Trophoblast cell (in vitro differentiated cells and primary cell): ENCODE data around the gene N4BP2. TPM values are rescaled to one million over a fixed set of nuclear protein-coding genes. Genes with fewer than 3 reads are reported as not detected.
"Not testable (repeated sequence)": the region's sequence is repeated elsewhere in the genome, so short reads cannot be mapped to it uniquely, and the experiment has no call there.

ENCODE experiments used
- DNase-seq, 2 donors: peaks; one replicate each; pipeline ENCODE4 v3.0.0-alpha.2; 2016
- H2AFZ ChIP-seq: 2 replicates; pipeline ENCODE4 v1.6.1; 2013; ENCODE audit warnings: low read length, moderate library complexity, mild to moderate bottlenecking; ENCODE audit not compliant: insufficient read depth, poor library complexity
- H2AK5ac ChIP-seq: 2 replicates; pipeline ENCODE4 v1.6.1; 2013; ENCODE audit warnings: mild to moderate bottlenecking, low read length
- H2BK120ac ChIP-seq: 2 replicates; pipeline ENCODE4 v1.6.1; 2013; ENCODE audit warnings: low read length, mild to moderate bottlenecking, moderate library complexity; ENCODE audit not compliant: insufficient read depth, poor library complexity
- H2BK12ac ChIP-seq: 2 replicates; pipeline ENCODE4 v1.6.1; 2013; ENCODE audit warnings: mild to moderate bottlenecking, low read length, moderate library complexity
- H2BK5ac ChIP-seq: 2 replicates; pipeline ENCODE4 v1.6.1; 2013; ENCODE audit warnings: low read length, low read depth, moderate library complexity, mild to moderate bottlenecking; ENCODE audit not compliant: poor library complexity
- H3K14ac ChIP-seq: 2 replicates; pipeline ENCODE4 v1.6.1; 2013; ENCODE audit warnings: mild to moderate bottlenecking, low read length
- H3K18ac ChIP-seq: 2 replicates; pipeline ENCODE4 v1.6.1; 2013; ENCODE audit warnings: mild to moderate bottlenecking, low read length
- H3K23ac ChIP-seq: 2 replicates; pipeline ENCODE4 v1.6.1; 2013; ENCODE audit warnings: low read length
- H3K27ac ChIP-seq: 2 replicates; pipeline ENCODE4 v1.5.1; 2013; ENCODE audit warnings: low read depth, mild to moderate bottlenecking, inconsistent platforms, low read length, moderate library complexity
- H3K27me3 ChIP-seq: 2 replicates; pipeline ENCODE4 v1.6.1; 2013; ENCODE audit warnings: inconsistent platforms, mild to moderate bottlenecking, low read length, moderate library complexity; ENCODE audit not compliant: insufficient read depth
- H3K36me3 ChIP-seq, 2 experiments: 1 replicate in 1 of 2; 2 replicates in 1 of 2; pipeline ENCODE4 v1.6.1; 2013; ENCODE audit warnings: low read length in 2 of 2, mild to moderate bottlenecking in 2 of 2, moderate library complexity in 1 of 2; ENCODE audit not compliant: insufficient read depth in 2 of 2, control insufficient read depth in 1 of 2
- H3K4ac ChIP-seq: 2 replicates; pipeline ENCODE4 v1.6.1; 2013; ENCODE audit warnings: low read depth, mild to moderate bottlenecking, low read length, moderate library complexity
- H3K4me1 ChIP-seq, 2 experiments: 1 replicate in 1 of 2; 2 replicates in 1 of 2; pipeline ENCODE4 v1.6.1; 2013; ENCODE audit warnings: low read length in 2 of 2, mild to moderate bottlenecking in 2 of 2, moderate library complexity in 1 of 2; ENCODE audit not compliant: insufficient read depth in 2 of 2, control insufficient read depth in 1 of 2
- H3K4me2 ChIP-seq: 2 replicates; pipeline ENCODE4 v1.6.1; 2013; ENCODE audit warnings: inconsistent platforms, mild to moderate bottlenecking, low read length, moderate library complexity
- H3K4me3 ChIP-seq: 2 replicates; pipeline ENCODE4 v1.5.1; 2013; ENCODE audit warnings: mild to moderate bottlenecking, low read depth, low read length, inconsistent platforms
- H3K79me1 ChIP-seq: one replicate; pipeline ENCODE4 v1.6.1; 2013; ENCODE audit warnings: low read length
- H3K79me2 ChIP-seq: 2 replicates; pipeline ENCODE4 v1.6.1; 2013; ENCODE audit warnings: low read length, mild to moderate bottlenecking; ENCODE audit not compliant: control insufficient read depth, insufficient read depth, poor library complexity
- H3K9ac ChIP-seq: 2 replicates; pipeline ENCODE4 v1.6.1; 2013; ENCODE audit warnings: mild to moderate bottlenecking, low read length
- H3K9me3 ChIP-seq: 2 replicates; pipeline ENCODE4 v1.6.1; 2013; ENCODE audit warnings: low read depth, mild to moderate bottlenecking, control low read depth, inconsistent platforms, low read length; ENCODE audit not compliant: insufficient read depth
- H4K12ac ChIP-seq: 2 replicates; pipeline ENCODE4 v1.6.1; 2013; ENCODE audit warnings: low read depth, mild to moderate bottlenecking, low read length, moderate library complexity
- H4K8ac ChIP-seq: 2 replicates; pipeline ENCODE4 v1.6.1; 2013; ENCODE audit warnings: low read depth, mild to moderate bottlenecking, low read length, moderate library complexity
- H4K91ac ChIP-seq: one replicate; pipeline ENCODE4 v1.6.1; 2013; ENCODE audit warnings: low read depth, mild to moderate bottlenecking, low read length, moderate library complexity
- WGBS: extraction: QIAGEN DNeasy Blood & Tissue Kit; methylation state at CpG from one replicate; pipeline ENCODE4 v1.1.7; 2013; ENCODE audit warnings: missing lambda C conversion rate; ENCODE audit not compliant: insufficient read length, insufficient coverage; ENCODE audit errors: extremely low coverage; 5-methylcytosine and 5-hydroxymethylcytosine counted together
- polyA plus RNA-seq: library from polyadenylated mRNA; stranded (reverse); fragments of 200-250 nt; gene quantifications from 2 replicates; pipeline ENCODE4 v1.2.3, GENCODE V29; 2013

The N4BP2 gene
- polyA plus RNA-seq, result 14.9 and 15.1 TPM in 2 replicates

GRCh38 chr4:40056716-40057585, at the start of gene N4BP2:
N4BP2 (plus strand) TSS chr4:40056850; CDS start chr4:40097341, 40,491 bp downstream.
- DNase-seq, result peak; percentile 77 to 85
- Histone ChIP-seq H3K79me1 (peaks cover 21% of the 10 kb centered on the region), H2AK5ac (peak within 1 kb of the TSS; percentile 92)

GRCh38 chr4:40016007-40016406, 40.6 kb upstream of the N4BP2 start:
- Histone ChIP-seq H3K4ac (no peak overlapping the region), H3K9ac (no peak overlapping the region), H3K4me3 (no peak overlapping the region), H3K79me2 (no peaks in the 10 kb centered on the region), H2BK120ac (no peak overlapping the region), H3K23ac (no peak overlapping the region), H4K8ac (no peak overlapping the region), H4K91ac (no peak overlapping the region), H3K4me1 (no peaks in the 10 kb centered on the region), H3K18ac (no peak overlapping the region), H2BK12ac (no peak overlapping the region), H3K14ac (no peak overlapping the region), H2AFZ (no peak overlapping the region), H3K36me3 (no peaks in the 10 kb centered on the region), H2BK5ac (no peak overlapping the region), H4K12ac (no peak overlapping the region), H3K9me3 (no peaks in the 10 kb centered on the region), H3K4me2 (no peak overlapping the region), H2AK5ac (no peak overlapping the region), H3K27ac (no peak overlapping the region), H3K27me3 (no peaks in the 10 kb centered on the region), H3K79me1 (no peaks in the 10 kb centered on the region)
- WGBS, result no CpG with 5 or more reads among the region's 2 CpGs
- DNase-seq, result no peak

More at GRCh38 chr4:40056716-40057585, at the start of gene N4BP2:
- Histone ChIP-seq H3K4ac (peak within 1 kb of the TSS; percentile 96), H2BK5ac (peak within 1 kb of the TSS; percentile 98), H2AFZ (peak within 1 kb of the TSS; percentile 95), H4K91ac (peak within 1 kb of the TSS; percentile 100), H3K4me3 (peak within 1 kb of the TSS; percentile 95), H3K27me3 (no peaks in the 10 kb centered on the region), H4K12ac (peak within 1 kb of the TSS; percentile 97), H2BK120ac (peak within 1 kb of the TSS; percentile 99), H3K18ac (peak within 1 kb of the TSS; percentile 100), H3K23ac (no peak within 1 kb of the TSS), H3K4me1 (peaks cover 0 to 4% of the 10 kb centered on the region in 2 experiments), H2BK12ac (peak within 1 kb of the TSS; percentile 78), H3K36me3 (peaks cover 4 to 9% of the 10 kb centered on the region in 2 experiments), H3K79me2 (peaks cover 16% of the 10 kb centered on the region), H3K27ac (peak within 1 kb of the TSS; percentile 99), H3K9ac (peak within 1 kb of the TSS; percentile 96), H3K4me2 (peak within 1 kb of the TSS; percentile 88), H3K9me3 (no peaks in the 10 kb centered on the region), H3K14ac (peak within 1 kb of the TSS; percentile 100), H4K8ac (peak within 1 kb of the TSS; percentile 99)
- no CpG with 5 or more reads among the region's 99 CpGs for WGBS

- Histone ChIP-seq H3K27ac (no peak overlapping the region), H3K36me3 (no peaks in the 10 kb centered on the region), H3K18ac (no peak overlapping the region), H3K4me2 (no peak overlapping the region), H2BK120ac (no peak overlapping the region), H3K14ac (no peak overlapping the region), H3K23ac (no peak overlapping the region), H2BK12ac (no peak overlapping the region), H3K27me3 (no peaks in the 10 kb centered on the region), H3K79me1 (no peaks in the 10 kb centered on the region), H3K4me3 (no peak overlapping the region), H4K91ac (no peak overlapping the region), H3K79me2 (no peaks in the 10 kb centered on the region), H4K8ac (no peak overlapping the region), H4K12ac (no peak overlapping the region), H2AFZ (no peak overlapping the region), H3K4me1 (no peaks in the 10 kb centered on the region), H2BK5ac (no peak overlapping the region), H2AK5ac (no peak overlapping the region), H3K9me3 (no peaks in the 10 kb centered on the region), H3K9ac (no peak overlapping the region), H3K4ac (no peak overlapping the region)
- DNase-seq, result no peak
- WGBS, result no CpG with 5 or more reads among the region's 15 CpGs
These were observed 36.4 kb upstream of the N4BP2 start for GRCh38 chr4:40020221-40020620.

- not testable (repeated sequence) for H3K9me3 ChIP-seq, H3K4me2 ChIP-seq, H3K27ac ChIP-seq, H2BK5ac ChIP-seq, H4K12ac ChIP-seq, H3K27me3 ChIP-seq, H3K9ac ChIP-seq, DNase-seq, H4K91ac ChIP-seq, H3K79me2 ChIP-seq, H3K23ac ChIP-seq, H2BK120ac ChIP-seq, H3K4me3 ChIP-seq, H3K14ac ChIP-seq, H3K4ac ChIP-seq, H2AFZ ChIP-seq, H3K18ac ChIP-seq, H3K79me1 ChIP-seq, H2BK12ac ChIP-seq, H4K8ac ChIP-seq, H3K36me3 ChIP-seq, H3K4me1 ChIP-seq, H2AK5ac ChIP-seq
- no CpG with 5 or more reads among the region's 7 CpGs for WGBS
These were observed 35.5 kb upstream of the N4BP2 start for GRCh38 chr4:40021116-40021515.
